Measurements from ENCODE around the gene LASP1NB.
"Not testable (repeated sequence)": the region's sequence is repeated elsewhere in the genome, so short reads cannot be mapped to it uniquely, and the experiment has no call there.

The LASP1NB gene

DNA sequence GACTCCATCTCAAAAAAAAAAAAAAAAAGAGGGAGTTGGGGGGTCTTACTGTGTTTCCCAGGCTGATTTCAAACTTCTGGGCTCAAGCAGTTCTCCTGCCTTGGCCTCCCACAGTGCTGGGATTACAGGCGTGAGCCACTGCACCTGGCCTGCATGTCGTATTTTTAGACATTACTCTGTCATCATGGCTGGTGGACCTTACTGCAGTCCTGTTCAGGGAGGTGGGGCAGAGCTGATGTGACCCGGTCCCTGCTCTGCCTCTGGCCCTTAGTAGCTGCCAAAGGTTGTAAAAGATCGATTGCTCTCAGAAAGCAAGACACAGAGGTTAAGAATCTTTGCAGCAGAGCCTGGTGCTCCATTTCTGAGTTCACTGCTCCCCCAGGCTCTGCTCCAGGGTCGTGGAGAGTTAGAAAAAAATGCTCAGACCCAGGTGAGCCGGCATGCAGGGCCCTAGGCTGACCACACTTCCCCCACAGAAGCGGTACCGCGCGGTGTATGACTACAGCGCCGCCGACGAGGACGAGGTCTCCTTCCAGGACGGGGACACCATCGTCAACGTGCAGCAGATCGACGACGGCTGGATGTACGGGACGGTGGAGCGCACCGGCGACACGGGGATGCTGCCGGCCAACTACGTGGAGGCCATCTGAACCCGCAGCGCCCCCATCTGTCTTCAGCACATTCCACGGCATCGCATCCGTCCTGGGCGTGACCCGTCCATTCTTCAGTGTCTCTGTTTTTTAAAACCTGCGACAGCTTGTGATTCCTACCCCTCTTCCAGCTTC, 7.1 kb upstream of the LASP1NB start:
- no peak for DNase-seq

DNA sequence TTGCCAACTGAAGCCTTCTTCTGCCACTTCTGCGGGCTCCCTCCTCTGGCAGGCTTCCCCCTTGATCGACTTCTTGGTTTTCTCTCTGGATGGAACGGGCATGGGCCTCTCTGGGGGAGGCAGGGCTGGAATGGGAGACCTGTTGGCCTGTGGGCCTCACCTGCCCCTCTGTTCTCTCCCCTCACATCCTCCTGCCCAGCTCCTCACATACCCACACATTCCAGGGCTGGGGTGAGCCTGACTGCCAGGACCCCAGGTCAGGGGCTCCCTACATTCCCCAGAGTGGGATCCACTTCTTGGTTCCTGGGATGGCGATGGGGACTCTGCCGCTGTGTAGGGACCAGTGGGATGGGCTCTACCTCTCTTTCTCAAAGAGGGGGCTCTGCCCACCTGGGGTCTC, 6.5 kb upstream of the LASP1NB start:
- DNase-seq: no peak

- DNase-seq: no peak
These were observed 5.9 kb upstream of the LASP1NB start for GRCh38 chr17:38919316-38920078.

- DNase-seq: no peak
These were observed 4.8 kb upstream of the LASP1NB start for GRCh38 chr17:38920374-38921291.

DNA sequence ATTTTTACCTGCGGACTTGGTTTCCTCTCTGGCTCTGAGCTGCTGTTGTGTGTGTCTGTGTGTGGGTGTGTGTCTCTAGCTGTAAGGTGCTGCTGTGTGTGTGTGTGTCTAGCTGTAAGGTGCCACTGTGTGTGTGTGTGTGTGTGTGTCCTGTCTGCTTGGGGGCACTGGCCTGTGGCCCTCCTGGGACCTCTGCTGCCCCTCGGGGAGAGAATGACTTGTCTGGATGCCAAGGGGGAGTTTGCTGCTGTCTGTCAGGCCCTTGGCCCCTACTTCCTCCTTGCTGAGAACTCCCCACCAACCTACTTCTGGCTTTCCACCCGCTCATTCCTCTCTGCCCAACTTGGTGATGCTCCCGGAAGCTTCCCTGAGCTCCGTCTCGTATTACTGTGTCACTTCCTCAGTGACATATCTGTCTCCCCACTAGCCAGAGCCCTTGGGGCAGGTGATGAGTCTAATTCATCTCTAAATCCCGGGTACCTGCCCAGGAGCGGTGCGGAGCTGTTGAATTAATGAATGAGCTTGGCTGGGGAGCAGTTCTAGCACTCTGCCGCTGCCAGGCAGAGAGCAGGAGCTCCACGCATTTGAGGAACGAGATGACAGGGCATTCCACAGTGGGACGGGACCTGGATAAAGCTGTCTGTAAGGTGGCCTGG, 3.5 kb upstream of the LASP1NB start:
- DNase-seq: no peak

DNA sequence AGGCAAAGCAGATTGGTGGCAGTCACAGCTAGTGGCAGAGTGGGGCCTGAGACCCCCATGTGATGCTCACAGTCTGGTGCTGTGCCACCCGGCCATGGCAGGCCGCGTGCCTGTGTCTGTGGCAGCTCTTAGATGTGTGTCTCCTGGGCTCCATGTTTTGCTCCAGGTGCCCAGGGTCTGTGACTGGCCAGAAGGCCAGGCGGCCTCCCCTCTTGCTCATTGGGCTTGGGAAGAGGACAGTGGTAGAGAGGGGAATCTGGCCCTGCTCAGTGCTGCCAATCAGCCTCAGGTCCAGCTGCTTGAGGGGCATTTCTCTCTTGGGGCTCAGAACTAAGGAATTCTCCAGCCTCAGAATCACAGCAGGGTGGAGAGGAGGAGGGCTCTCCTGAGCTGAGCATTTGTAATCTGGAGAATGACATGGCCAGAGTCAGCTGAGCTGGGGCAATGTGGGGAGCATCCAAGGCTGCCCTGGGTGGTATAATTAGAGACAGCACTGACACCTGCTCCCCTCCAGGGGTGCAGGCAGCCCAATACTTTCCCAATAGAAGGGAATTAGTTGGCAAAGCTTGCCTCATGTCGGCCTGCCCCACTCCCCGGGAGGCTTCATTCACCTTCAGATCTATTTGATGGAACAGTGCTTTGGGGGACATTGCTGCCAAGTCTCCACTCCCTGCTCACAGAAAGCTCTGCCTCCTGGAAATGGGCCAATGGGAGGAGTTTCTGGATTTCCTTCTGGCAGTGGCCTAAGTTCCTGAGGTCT, 2.7 kb upstream of the LASP1NB start:
- DNase-seq: no peak

DNA sequence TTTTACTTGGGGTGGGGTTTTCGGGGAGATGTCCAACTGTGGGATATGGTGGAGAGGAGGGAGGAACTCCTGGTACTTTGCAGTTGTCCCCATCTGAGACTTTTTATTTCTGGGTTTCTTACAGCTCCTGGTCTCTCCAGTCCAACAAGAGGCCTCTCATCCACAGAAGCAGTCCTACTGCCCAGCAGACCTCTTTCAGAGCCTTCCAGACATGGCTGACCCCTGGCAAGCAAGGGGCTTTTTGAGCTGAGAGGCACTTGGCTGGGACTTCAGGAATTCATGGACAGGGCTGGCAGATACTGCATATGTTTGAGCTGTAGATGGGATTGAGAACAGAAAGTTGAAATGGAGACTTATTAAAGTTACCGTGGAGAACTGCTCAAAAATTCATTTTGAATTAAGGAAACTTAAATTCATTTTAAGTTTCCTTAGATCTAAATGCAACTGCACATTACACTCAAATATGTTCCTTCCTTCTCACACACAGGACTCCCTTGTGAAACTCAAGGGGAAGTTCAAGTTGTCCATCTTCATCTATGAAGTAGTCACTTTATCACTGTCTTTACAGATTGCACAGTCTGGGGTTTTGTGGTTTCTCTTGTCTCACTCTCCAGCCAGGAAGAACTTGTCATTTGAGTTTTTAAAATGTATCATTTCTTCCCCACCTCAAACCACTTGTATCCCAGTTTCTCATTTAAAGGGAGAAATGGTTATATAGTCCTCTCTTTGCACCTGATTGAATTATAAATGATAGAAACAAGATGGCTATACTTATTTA, 1.1 kb downstream of the LASP1NB start:
- no peak for DNase-seq

DNA sequence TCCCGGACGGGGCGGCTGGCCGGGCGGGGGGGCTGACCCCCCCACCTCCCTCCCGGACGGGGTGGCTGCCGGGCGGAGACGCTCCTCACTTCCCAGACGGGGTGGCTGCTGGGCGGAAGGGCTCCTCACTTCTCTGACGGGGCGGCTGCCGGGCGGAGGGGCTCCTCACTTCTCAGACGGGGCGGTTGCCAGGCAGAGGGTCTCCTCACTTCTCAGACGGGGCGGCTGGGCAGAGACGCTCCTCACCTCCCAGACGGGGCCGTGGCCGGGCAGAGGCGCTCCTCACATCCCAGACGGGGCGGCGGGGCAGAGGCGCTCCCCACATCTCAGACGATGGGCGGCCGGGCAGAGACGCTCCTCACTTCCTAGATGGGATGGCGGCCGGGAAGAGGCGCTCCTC, 5.4 kb downstream of the LASP1NB start:
- not testable (repeated sequence) for DNase-seq

DNA sequence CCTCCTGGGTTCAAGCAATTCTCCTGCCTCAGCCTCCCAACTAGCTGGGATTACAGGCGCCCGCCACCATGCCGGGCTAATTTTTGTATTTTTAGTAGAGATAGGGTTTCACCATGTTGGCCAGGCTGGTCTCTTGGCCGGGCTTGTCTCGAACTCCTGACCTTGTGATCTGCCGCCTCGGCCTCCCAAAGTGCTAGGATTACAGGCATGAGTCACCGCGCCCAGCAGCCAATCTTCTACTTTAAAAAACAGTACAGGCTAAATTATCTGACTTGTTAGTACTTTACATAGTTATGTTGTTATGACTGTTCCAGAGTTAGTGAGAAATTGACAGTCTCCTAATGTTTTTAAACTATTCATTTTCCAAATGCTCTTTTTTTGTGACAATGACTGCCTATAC, 8.5 kb downstream of the LASP1NB start:
- DNase-seq: not testable (repeated sequence)

GRCh38 chr17:38939987-38940386, 14.6 kb downstream of the LASP1NB start:
- DNase-seq: no peak

GRCh38 chr17:38940404-38940803, 15.0 kb downstream of the LASP1NB start:
- DNase-seq: no peak

DNA sequence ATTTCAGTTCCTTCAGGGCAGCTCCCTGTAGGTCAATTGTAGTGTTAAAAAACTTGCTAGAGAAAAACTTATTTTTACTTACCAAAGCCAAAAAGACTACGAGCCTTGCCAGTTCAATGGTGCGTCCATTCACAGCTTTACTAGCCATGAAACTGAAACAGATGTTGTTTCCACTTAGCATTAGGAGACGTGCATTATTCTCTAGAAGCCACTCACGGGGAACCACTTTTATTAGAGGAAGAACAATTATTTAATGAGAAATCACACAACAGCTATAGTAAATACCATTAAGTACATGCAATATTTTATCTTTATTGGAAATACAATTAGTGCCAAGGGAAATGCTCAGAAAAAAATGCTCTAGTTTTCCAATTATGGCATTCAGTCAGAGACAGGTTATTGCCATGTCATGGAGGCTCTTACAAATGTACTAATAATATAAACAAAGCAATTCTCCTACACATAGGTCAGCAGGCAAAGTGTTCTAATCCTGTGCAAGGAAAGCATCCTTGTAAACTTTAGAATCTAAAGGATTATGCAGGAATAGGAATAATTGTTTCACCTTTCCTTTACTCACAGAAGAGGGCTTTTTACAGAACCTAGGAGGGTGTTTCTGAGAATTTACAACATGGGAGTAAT, 17.4 kb downstream of the LASP1NB start:
- DNase-seq: no peak

DNA sequence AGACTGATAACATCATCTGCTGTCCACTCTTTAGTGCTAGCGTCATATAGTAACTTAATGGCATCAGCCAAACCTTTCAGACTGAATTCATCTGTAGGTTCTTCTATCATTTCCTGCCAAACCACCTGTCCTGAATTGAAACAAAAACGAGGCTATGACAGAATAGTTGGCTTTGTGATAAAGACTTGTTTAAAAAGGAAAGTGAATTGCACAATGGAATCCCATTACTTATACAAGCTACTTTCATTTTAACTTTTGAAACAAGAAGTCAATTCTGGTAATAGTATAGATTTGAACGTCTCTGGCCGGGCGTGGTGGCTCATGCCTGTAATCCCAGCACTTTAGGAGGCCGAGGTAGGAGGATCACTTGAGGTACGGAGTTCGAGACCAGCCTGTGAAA, 18.2 kb downstream of the LASP1NB start:
- no peak for DNase-seq

DNA sequence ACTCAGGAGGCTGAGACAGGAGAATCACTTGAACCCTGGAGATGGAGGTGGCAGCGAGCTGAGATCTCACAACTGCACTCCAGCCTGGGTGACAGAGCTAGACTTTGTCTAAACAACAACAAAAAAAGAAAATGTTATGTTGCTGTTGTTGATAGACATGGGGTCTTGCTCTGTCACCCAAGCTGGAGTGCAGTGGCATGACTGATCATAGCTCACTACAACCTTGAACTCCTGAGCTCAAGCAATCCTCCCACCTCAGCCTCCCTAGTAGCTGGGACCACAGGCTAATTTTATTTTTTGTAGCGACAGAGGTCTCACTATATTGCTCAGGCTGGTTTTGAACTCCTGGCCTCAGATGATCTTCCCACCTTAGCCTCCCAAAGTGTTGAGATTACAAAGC, 21.8 kb downstream of the LASP1NB start:
- no peak for DNase-seq

GRCh38 chr17:38953800-38954199, 28.4 kb downstream of the LASP1NB start:
- not testable (repeated sequence) for DNase-seq

DNA sequence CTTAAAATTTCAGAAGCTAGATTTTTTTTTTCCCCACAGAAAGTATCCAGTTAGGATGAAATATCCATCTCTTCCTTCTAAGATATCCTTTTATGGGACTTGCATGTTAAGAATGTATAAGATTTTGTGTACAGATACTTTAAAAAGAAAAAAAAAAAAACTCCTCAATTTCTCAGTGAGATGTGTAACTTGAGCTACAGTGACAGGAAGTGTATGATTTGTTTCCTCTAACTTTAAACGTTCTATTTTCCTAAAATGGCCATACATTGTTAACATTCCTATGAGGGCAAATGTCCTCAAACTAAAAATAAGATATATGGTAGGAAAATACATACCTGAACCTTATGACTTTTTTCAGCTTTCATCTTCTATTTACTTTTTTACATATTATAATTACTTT, 32.9 kb downstream of the LASP1NB start:
- DNase-seq: no peak

GRCh38 chr17:38958756-38959155, 33.3 kb downstream of the LASP1NB start:
- DNase-seq: no peak

GRCh38 chr17:38959508-38959907, 34.1 kb downstream of the LASP1NB start:
- no peak for DNase-seq

DNA sequence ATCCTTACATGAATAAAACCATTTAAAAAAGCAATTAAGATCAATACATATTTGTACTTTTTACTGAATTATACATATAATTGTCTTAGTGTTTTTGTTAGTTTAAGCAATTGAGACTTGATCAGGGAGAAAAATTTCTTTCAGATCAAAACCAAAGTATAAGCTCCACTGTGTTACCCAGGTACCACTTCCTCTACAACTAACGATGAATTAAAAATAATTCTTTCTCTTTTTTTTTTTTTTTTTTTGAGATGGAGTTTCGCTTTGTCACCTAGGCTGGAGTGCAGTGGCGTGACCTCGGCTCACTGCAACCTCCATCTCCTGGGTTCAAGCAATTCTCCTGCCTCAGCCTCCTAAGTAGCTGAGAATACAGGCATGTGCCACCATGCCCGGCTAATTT, 35.0 kb downstream of the LASP1NB start:
- DNase-seq: no peak

- DNase-seq: no peak
These were observed 36.0 kb downstream of the LASP1NB start for GRCh38 chr17:38961413-38961812.

- peak; percentile 79 to 83 for DNase-seq
These were observed 41.9 kb downstream of the LASP1NB start, which contains the start of gene FBXO47 for GRCh38 chr17:38967290-38967738. TSS of gene FBXO47 (minus strand) at chr17:38967403. CDS start at chr17:38963025, 4,378 bp downstream.
